GM13976 (cell line): ENCODE data around the gene PLXNC1.
A peak's percentile ranks its signal among the peaks of the same experiment; 100 is the strongest.

Experiments used
- DNase-seq: peaks from one replicate; pipeline ENCODE4 v3.0.0; 2012; ENCODE audit warnings: low spot score
- CTCF ChIP-seq: IDR thresholded peaks from 2 replicates; pipeline ENCODE4 v1.5.1; 2012; ENCODE audit warnings: borderline replicate concordance, mild to moderate bottlenecking; ENCODE audit not compliant: insufficient read depth; ENCODE audit errors: extremely low read depth, missing control alignments, control extremely low read depth
- in situ Hi-C: fragments of 300-500 bp; cut with MboI; formaldehyde crosslinking; loops from one replicate; pipeline ENCODE4 v1.12.0; 2022; ENCODE audit warnings: low sequenced_read_pairs, mixed read lengths, inconsistent platforms; ENCODE audit not compliant: unreplicated experiment

PLXNC1 gene

GRCh38 chr12:94326234-94326633 lies 177.9 kb downstream of the PLXNC1 start:
- no peak for DNase-seq
- in situ Hi-C loops = loop anchor here (10.0 kb wide), 1 partner anchor 209 kb away; no protein-coding TSS in a partner anchor
- TF ChIP-seq CTCF = no peak

GRCh38 chr12:94326727-94327126 lies 178.3 kb downstream of the PLXNC1 start:
- in situ Hi-C loops = loop anchor here (10.0 kb wide), 1 partner anchor 208 kb away; no protein-coding TSS in a partner anchor
- TF ChIP-seq CTCF = no peak
- DNase-seq = no peak

GRCh38 chr12:94327809-94328208 lies 179.4 kb downstream of the PLXNC1 start:
- DNase-seq = no peak
- in situ Hi-C loops = loop anchor here (10.0 kb wide), 1 partner anchor 207 kb away; no protein-coding TSS in a partner anchor
- no peak for TF ChIP-seq CTCF

- no peak for DNase-seq
- in situ Hi-C loops = loop anchor here (10.0 kb wide), 1 partner anchor 205 kb away; no protein-coding TSS in a partner anchor
Measured at GRCh38 chr12:94329366-94329765, 181.0 kb downstream of the PLXNC1 start.

GRCh38 chr12:94333396-94333795 lies 185.0 kb downstream of the PLXNC1 start:
- TF ChIP-seq CTCF = no peak

More at GRCh38 chr12:94329366-94329765, 181.0 kb downstream of the PLXNC1 start:
- TF ChIP-seq CTCF = peak; percentile 12

GRCh38 chr12:94336211-94336925 lies 188.0 kb downstream of the PLXNC1 start:
- no peak for TF ChIP-seq CTCF
- in situ Hi-C loops = no loop called here
- DNase-seq = no peak

More at GRCh38 chr12:94333396-94333795, 185.0 kb downstream of the PLXNC1 start:
- in situ Hi-C loops = no loop called here
- no peak for DNase-seq
